B cell (primary cell): ENCODE results near the gene HOXB3. TPM values are rescaled to one million over a fixed set of nuclear protein-coding genes. Genes with fewer than 3 reads are reported as not detected.

Source experiments
- ATAC-seq: fragments of 200-7000 bp; cut with Tn5 transposase; one replicate; pipeline ENCODE4 v1.10.0; 2021; ENCODE audit warnings: low read depth, mild to moderate bottlenecking, moderate number of reproducible peaks, moderate library complexity
- CTCF ChIA-PET: fragments of 350-600 bp; sonication (Branson Sonifier 250); formaldehyde crosslinking; loops from one replicate; lab custom pipeline; 2021; ENCODE audit warnings: antibody characterized with exemption, inconsistent platforms; lab: Charles Lee
- POLR2A ChIA-PET: fragments of 350-600 bp; sonication (Branson Sonifier 250); formaldehyde crosslinking; loops from one replicate; lab custom pipeline; 2021; ENCODE audit warnings: antibody characterized with exemption; lab: Charles Lee
- DNase-seq: peaks from one replicate; pipeline ENCODE4 v3.0.0; 2013
- H2AFZ ChIP-seq: 2 replicates; pipeline ENCODE4 v1.6.1; 2012; ENCODE audit warnings: mild to moderate bottlenecking, low read depth, low read length; ENCODE audit not compliant: insufficient read depth, poor library complexity, severe bottlenecking
- H3K27ac ChIP-seq, 2 donors: 1 replicate in 1 of 2; 2 replicates in 1 of 2; pipeline ENCODE4 v1.5.1; 2012 to 2013; ENCODE audit warnings: low read length in 2 of 2, mild to moderate bottlenecking in 2 of 2, moderate library complexity in 1 of 2
- H3K27me3 ChIP-seq, 4 experiments: fragments of 200-600 bp in 1 of 4; sonication (generic) in 1 of 4; replicated peaks in 1 of 4; 1 replicate in 2 of 4; 2 replicates in 2 of 4; pipeline versions ENCODE4 v1.6.1 to v1.7.0; 2013 to 2016; ENCODE audit warnings: low read length in 3 of 4, mild to moderate bottlenecking in 2 of 4, mixed read lengths in 1 of 4, moderate library complexity in 1 of 4; ENCODE audit not compliant: insufficient read depth in 4 of 4, control insufficient read depth in 3 of 4; ENCODE audit errors: control extremely low read depth in 1 of 4
- H3K36me3 ChIP-seq, 2 experiments: replicated peaks in 1 of 2; 1 replicate in 1 of 2; 2 replicates in 1 of 2; pipeline versions ENCODE4 v1.6.1 to v1.7.1; 2013; ENCODE audit warnings: low read length in 1 of 2; ENCODE audit not compliant: insufficient read depth in 2 of 2, control insufficient read depth in 1 of 2; ENCODE audit errors: control extremely low read depth in 1 of 2, extremely low read depth in 1 of 2
- H3K4me1 ChIP-seq, 2 donors: fragments of 200-600 bp in 1 of 2; sonication (generic) in 1 of 2; 1 replicate in 1 of 2; 2 replicates in 1 of 2; pipeline versions ENCODE4 v1.5.1 to v1.6.1; 2013 to 2017; ENCODE audit warnings: low read length in 2 of 2; ENCODE audit not compliant: control insufficient read depth in 2 of 2, insufficient read depth in 2 of 2
- H3K4me2 ChIP-seq: replicated peaks from 2 replicates; pipeline ENCODE3; 2012; ENCODE audit warnings: mild to moderate bottlenecking, low read depth, low read length; ENCODE audit not compliant: poor library complexity, severe bottlenecking
- H3K4me3 ChIP-seq, 5 experiments: fragments of 200-600 bp in 1 of 5; sonication (generic) in 1 of 5; 1 replicate in 3 of 5; 2 replicates in 2 of 5; pipeline versions ENCODE4 v1.5.1 to v1.7.0; 2011 to 2016; ENCODE audit warnings: low read length in 4 of 5, mild to moderate bottlenecking in 4 of 5, low read depth in 2 of 5, control low read depth in 1 of 5, moderate library complexity in 1 of 5; ENCODE audit not compliant: insufficient read depth in 1 of 5; ENCODE audit errors: control extremely low read depth in 1 of 5, extremely low read depth in 1 of 5
- H3K79me2 ChIP-seq: fragments of 200-600 bp; sonication (generic); one replicate; pipeline ENCODE4 v1.6.0; 2016; ENCODE audit warnings: low read length; ENCODE audit not compliant: control insufficient read depth, insufficient read depth
- H3K9ac ChIP-seq: fragments of 200-600 bp; sonication (generic); 2 replicates; pipeline ENCODE4 v1.6.1; 2017; ENCODE audit warnings: mild to moderate bottlenecking, low read length, moderate library complexity
- H3K9me3 ChIP-seq, 3 donors: one replicate each; pipeline versions ENCODE4 v1.6.1 to v1.7.1; 2013; ENCODE audit warnings: low read length in 2 of 3; ENCODE audit not compliant: control insufficient read depth in 2 of 3, insufficient read depth in 1 of 3; ENCODE audit errors: control extremely low read depth in 1 of 3
- H4K20me1 ChIP-seq: 2 replicates; pipeline ENCODE4 v1.6.0; 2012; ENCODE audit warnings: mild to moderate bottlenecking, low read length; ENCODE audit not compliant: insufficient read depth, control insufficient read depth, poor library complexity, severe bottlenecking
- H3K27ac Mint-ChIP-seq: one replicate; pipeline ENCODE4 v1.8.0; 2021; ENCODE audit warnings: mixed read lengths
- H3K27me3 Mint-ChIP-seq: one replicate; pipeline ENCODE4 v1.8.0; 2021; ENCODE audit warnings: mixed read lengths
- H3K4me1 Mint-ChIP-seq: one replicate; pipeline ENCODE4 v1.8.0; 2021; ENCODE audit warnings: mixed read lengths
- H3K4me3 Mint-ChIP-seq: one replicate; pipeline ENCODE4 v1.8.0; 2021; ENCODE audit warnings: mixed read lengths
- H3K9me3 Mint-ChIP-seq: one replicate; pipeline ENCODE4 v1.8.0; 2022; ENCODE audit warnings: mixed read lengths; ENCODE audit not compliant: insufficient read depth
- CTCF ChIP-seq: fragments of 200-600 bp; IDR thresholded peaks from one replicate; pipeline ENCODE4 v1.8.0; 2022; ENCODE audit warnings: antibody characterized with exemption, mild to moderate bottlenecking
- EZH2 ChIP-seq: IDR thresholded peaks from 2 replicates; pipeline ENCODE4 v1.6.1; 2012; ENCODE audit warnings: borderline replicate concordance, low read depth, mild to moderate bottlenecking, moderate library complexity, low read length; ENCODE audit not compliant: insufficient read depth, poor library complexity, severe bottlenecking
- WGBS: methylation state at CpG from one replicate; pipeline ENCODE4 v1.1.5; 2013; ENCODE audit warnings: missing lambda C conversion rate; ENCODE audit not compliant: insufficient coverage; 5-methylcytosine and 5-hydroxymethylcytosine counted together
- intact Hi-C: fragments of 100-400 bp; cut with micrococcal nuclease; formaldehyde crosslinking; loops from one replicate; pipeline ENCODE4 v1.10.0; 2022
- polyA plus RNA-seq: library from polyadenylated mRNA; depleted of rRNA; stranded (reverse); fragments of >200 nt; gene quantifications from 2 replicates; pipeline ENCODE4 v1.2.3, GENCODE V29; 2012
- total RNA-seq, 2 donors: library from RNA; stranded (reverse); fragments of 120-200 nt in 1 of 2; gene quantifications; 1 replicate in 1 of 2; 2 replicates in 1 of 2; pipeline versions ENCODE4 v1.2.3 to v1.2.4, GENCODE V29; 2013 to 2022

Gene HOXB3
- total and polyA plus RNA-seq, 2 donors (not counting 1 experiment from before 2014, with no cell fraction given) = 3.0 to 4.0 TPM

- ChIA-PET POLR2A (no interaction called here), CTCF (no interaction called here)
- H3K27ac Mint-ChIP-seq = no peak overlapping the region
- Histone ChIP-seq H4K20me1 (no peaks in the 10 kb centered on the region), H3K27me3 (peaks cover 0 to 28% (median 8%) of the 10 kb centered on the region in 4 experiments), H3K4me2 (no peak overlapping the region), H3K36me3 (no peaks in the 10 kb centered on the region), H3K9me3 (peaks cover 0 to 8% (median 0%) of the 10 kb centered on the region in 3 donors), H3K79me2 (no peaks in the 10 kb centered on the region), H3K4me3 (no peak overlapping the region), H3K27ac (no peak overlapping the region), H2AFZ (no peak overlapping the region), H3K9ac (no peak overlapping the region), H3K4me1 (peaks cover 13 to 14% of the 10 kb centered on the region in 2 donors)
- ATAC-seq (no peak), DNase-seq (no peak)
- 98% methylated on average over 42 of the region's 70 CpGs for WGBS
- no peaks in the 10 kb centered on the region for H3K9me3 Mint-ChIP-seq
- no peak overlapping the region for H3K4me3 Mint-ChIP-seq
- intact Hi-C loops = no loop called here
- peaks cover 32% of the 10 kb centered on the region for H3K27me3 Mint-ChIP-seq
- peaks cover 6% of the 10 kb centered on the region for H3K4me1 Mint-ChIP-seq
- TF ChIP-seq CTCF (no peak), EZH2 (no peak)
Observed at GRCh38 chr17:48550502-48551213, 39.4 kb downstream of the HOXB3 start.

GRCh38 chr17:48549914-48550501, 40.0 kb downstream of the HOXB3 start:
- ChIA-PET POLR2A (interaction anchor here (0.7 kb wide), 1 partner anchor 442 kb away, joined by 4 read pairs; no protein-coding TSS in a partner anchor), CTCF (no interaction called here)

More at GRCh38 chr17:48549914-48550501, 40.0 kb downstream of the HOXB3 start:
- Histone ChIP-seq H3K36me3 (no peaks in the 10 kb centered on the region), H3K4me1 (peaks cover 13 to 15% of the 10 kb centered on the region in 2 donors), H3K27me3 (peaks cover 0 to 33% (median 12%) of the 10 kb centered on the region in 4 experiments), H3K4me3 (no peak overlapping the region), H3K27ac (no peak overlapping the region), H3K79me2 (no peaks in the 10 kb centered on the region), H3K9me3 (peaks cover 0 to 8% (median 0%) of the 10 kb centered on the region in 3 donors), H4K20me1 (no peaks in the 10 kb centered on the region), H2AFZ (no peak overlapping the region), H3K4me2 (no peak overlapping the region), H3K9ac (no peak overlapping the region)
- WGBS = 95% methylated on average over 11 of the region's 18 CpGs
- Mint-ChIP-seq H3K27ac (no peak overlapping the region), H3K4me1 (peaks cover 4% of the 10 kb centered on the region), H3K9me3 (no peaks in the 10 kb centered on the region), H3K27me3 (peaks cover 33% of the 10 kb centered on the region), H3K4me3 (no peak overlapping the region)
- DNase-seq (no peak), ATAC-seq (no peak)
- no peak for TF ChIP-seq EZH2
- TF ChIP-seq CTCF = no peak
- intact Hi-C loops = loop anchor here (10.0 kb wide), 1 partner anchor 55 kb away; no protein-coding TSS in a partner anchor
